Neural cell (in vitro differentiated cells): Measurements from ENCODE around the gene LRRC2. TPM values are rescaled to one million over a fixed set of nuclear protein-coding genes. Genes with fewer than 3 reads are reported as not detected.

Source experiments
- polyA plus RNA-seq: library from polyadenylated mRNA; depleted of rRNA; stranded (reverse); fragments of >200 nt; gene quantifications from 2 replicates; pipeline ENCODE4 v1.2.3, GENCODE V29; 2014

The LRRC2 gene
- polyA plus RNA-seq, 1 donor from 2014 or later = not detected

Other genes with a start within 250 kb of the LRRC2 start
- gene CCR2, start 212.2 kb downstream of the LRRC2 start, polyA plus RNA-seq = not detected in 2 replicates
- not detected in 2 replicates for gene CCR5, start 195.4 kb downstream of the LRRC2 start, polyA plus RNA-seq
- gene CCRL2, start 159.0 kb downstream of the LRRC2 start, polyA plus RNA-seq = not detected in 2 replicates
- gene LTF, start 101.4 kb downstream of the LRRC2 start, polyA plus RNA-seq = not detected in 2 replicates
- not detected in 2 replicates for gene RTP3, start 68.3 kb downstream of the LRRC2 start, polyA plus RNA-seq
- not detected in 2 replicates for gene FAM240A, start 46.2 kb upstream of the LRRC2 start, polyA plus RNA-seq
- 0.11 and 0.52 TPM in 2 replicates for gene ALS2CL, start 127.4 kb upstream of the LRRC2 start, polyA plus RNA-seq
- not detected in 2 replicates for gene TMIE, start 135.1 kb upstream of the LRRC2 start, polyA plus RNA-seq
- not detected in 2 replicates for gene PRSS50, start 151.6 kb upstream of the LRRC2 start, polyA plus RNA-seq